SK-N-SH (cell line): ENCODE measurements around the gene PTPRD.

Source experiments
- SIN3A ChIP-seq: IDR thresholded peaks from 2 replicates; pipeline ENCODE4 v1.6.1; 2012; ENCODE audit warnings: low read depth, mild to moderate bottlenecking, low read length, moderate library complexity, borderline replicate concordance
- TF ChIP-seq, protein P1 (sequence below): fragments of 200-600 bp; sonication (generic); IDR thresholded peaks from 2 replicates; pipeline ENCODE4 v1.6.1; 2017; ENCODE audit warnings: antibody characterized with exemption, mild to moderate bottlenecking, moderate library complexity

DNA sequence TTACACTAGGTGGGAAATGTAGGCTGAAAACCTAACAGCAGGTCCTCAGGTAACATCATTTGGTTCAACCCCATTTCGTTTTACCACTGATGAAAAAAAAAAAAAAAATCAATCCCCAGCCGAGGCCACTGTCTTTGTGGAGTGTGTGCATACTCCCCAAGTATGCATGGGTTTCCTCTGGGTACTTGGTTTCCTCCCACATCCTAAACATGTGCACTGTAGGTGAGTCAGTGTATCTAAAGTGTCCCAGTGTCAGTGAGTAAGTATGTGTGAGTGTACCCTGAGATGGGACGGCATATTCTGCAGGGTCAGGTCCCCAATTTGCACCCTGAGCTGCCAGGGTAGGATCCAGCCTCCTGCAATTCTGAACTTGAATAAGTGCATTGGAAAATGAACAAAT lies 1846.7 kb downstream of the PTPRD start:
- no peak for TF ChIP-seq SIN3A
- TF ChIP-seq, protein P1, sequence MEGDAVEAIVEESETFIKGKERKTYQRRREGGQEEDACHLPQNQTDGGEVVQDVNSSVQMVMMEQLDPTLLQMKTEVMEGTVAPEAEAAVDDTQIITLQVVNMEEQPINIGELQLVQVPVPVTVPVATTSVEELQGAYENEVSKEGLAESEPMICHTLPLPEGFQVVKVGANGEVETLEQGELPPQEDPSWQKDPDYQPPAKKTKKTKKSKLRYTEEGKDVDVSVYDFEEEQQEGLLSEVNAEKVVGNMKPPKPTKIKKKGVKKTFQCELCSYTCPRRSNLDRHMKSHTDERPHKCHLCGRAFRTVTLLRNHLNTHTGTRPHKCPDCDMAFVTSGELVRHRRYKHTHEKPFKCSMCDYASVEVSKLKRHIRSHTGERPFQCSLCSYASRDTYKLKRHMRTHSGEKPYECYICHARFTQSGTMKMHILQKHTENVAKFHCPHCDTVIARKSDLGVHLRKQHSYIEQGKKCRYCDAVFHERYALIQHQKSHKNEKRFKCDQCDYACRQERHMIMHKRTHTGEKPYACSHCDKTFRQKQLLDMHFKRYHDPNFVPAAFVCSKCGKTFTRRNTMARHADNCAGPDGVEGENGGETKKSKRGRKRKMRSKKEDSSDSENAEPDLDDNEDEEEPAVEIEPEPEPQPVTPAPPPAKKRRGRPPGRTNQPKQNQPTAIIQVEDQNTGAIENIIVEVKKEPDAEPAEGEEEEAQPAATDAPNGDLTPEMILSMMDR = no peak
